Stimulated activated memory B cell treated with anti-CD40 and anti-IgM and Interleukin-4, amounts not matched to agents 10 μg/mL and 1 μg/mL and 100 μg/mL, for 72 hours (primary cell): Measurements from ENCODE around the gene SDHA.
A peak's percentile ranks its signal among the peaks of the same experiment; 100 is the strongest.
"Not testable (repeated sequence)": the region's sequence is repeated elsewhere in the genome, so short reads cannot be mapped to it uniquely, and the experiment has no call there.

Experiments used
- ATAC-seq: fragments of 150-1000 bp; cut with Tn5 transposase; 2 replicates; pipeline ENCODE4 v1.10.0; 2021
- H3K27ac Mint-ChIP-seq: one replicate; pipeline ENCODE4 v1.8.0; 2022; ENCODE audit warnings: mild to moderate bottlenecking, mixed read lengths
- H3K27me3 Mint-ChIP-seq: one replicate; pipeline ENCODE4 v1.8.0; 2022; ENCODE audit warnings: mixed read lengths
- H3K36me3 Mint-ChIP-seq: one replicate; pipeline ENCODE4 v1.8.0; 2022; ENCODE audit warnings: mixed read lengths
- H3K4me1 Mint-ChIP-seq: one replicate; pipeline ENCODE4 v1.8.0; 2022; ENCODE audit warnings: mixed read lengths
- H3K4me3 Mint-ChIP-seq: one replicate; pipeline ENCODE4 v1.8.0; 2022; ENCODE audit warnings: mild to moderate bottlenecking, moderate library complexity, mixed read lengths
- H3K9me3 Mint-ChIP-seq: one replicate; pipeline ENCODE4 v1.8.0; 2022; ENCODE audit warnings: mixed read lengths

Gene SDHA

DNA sequence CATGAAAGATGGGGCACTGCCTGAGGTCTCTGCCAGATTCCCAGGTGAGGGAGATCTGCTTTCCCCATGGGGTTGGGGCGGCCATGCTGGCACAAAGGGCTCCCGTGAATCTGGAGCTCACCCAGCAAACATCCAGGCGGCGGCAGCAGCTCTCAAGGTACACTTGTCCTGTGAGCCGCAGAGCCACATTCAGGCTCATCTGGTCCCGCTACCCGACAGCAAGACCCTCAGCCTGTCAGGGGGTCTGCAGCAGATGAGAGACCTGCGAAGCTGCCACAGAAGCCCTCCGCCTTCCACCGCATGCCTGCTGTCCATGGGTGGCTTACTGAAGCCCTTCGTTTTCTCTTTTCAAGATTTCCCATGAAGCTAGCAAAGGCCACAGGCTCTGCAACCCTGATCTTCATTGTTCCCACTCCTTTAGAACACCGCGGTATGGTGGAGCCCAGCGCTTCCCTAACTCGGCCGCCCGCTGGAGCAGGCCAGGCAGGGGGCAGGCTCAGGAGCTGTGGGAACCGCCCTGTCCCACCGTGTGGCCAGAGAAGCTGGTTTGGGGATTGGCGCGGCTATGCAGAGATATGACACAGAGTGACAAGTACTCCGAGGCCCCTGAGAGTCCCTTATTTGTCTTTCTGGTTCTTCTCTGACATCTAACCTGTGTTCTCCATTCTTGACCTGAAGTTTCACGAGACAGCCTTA, 18.0 kb upstream of the SDHA start:
- Mint-ChIP-seq H3K4me1 (peaks cover 26% of the 10 kb centered on the region), H3K4me3 (no peak overlapping the region), H3K36me3 (peaks cover 31% of the 10 kb centered on the region), H3K9me3 (no peaks in the 10 kb centered on the region), H3K27ac (no peak overlapping the region), H3K27me3 (no peaks in the 10 kb centered on the region)
- ATAC-seq = no peak

DNA sequence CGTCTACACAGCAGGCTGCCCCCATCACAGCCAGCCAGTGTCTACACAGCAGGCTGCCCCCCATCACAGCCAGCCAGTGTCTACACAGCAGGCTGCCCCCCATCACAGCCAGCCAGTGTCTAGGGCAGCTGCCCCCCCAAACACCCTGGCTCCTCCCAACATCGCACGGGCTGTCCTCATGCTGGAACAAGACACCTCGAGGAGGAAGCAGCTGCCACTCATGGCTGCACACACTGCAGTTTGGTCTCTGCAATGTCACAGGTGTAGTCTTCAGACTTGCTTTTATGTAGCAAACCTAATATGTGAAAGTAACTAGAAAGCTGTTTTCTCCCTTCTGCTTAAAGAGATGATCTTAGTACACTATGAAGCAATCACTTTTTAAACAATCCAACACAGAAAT, 17.1 kb upstream of the SDHA start:
- H3K27me3 Mint-ChIP-seq = no peaks in the 10 kb centered on the region
- H3K36me3 Mint-ChIP-seq = peaks cover 40% of the 10 kb centered on the region
- no peaks in the 10 kb centered on the region for H3K9me3 Mint-ChIP-seq
- ATAC-seq = no peak
- no peak overlapping the region for H3K27ac Mint-ChIP-seq
- peaks cover 19% of the 10 kb centered on the region for H3K4me1 Mint-ChIP-seq
- H3K4me3 Mint-ChIP-seq = no peak overlapping the region

DNA sequence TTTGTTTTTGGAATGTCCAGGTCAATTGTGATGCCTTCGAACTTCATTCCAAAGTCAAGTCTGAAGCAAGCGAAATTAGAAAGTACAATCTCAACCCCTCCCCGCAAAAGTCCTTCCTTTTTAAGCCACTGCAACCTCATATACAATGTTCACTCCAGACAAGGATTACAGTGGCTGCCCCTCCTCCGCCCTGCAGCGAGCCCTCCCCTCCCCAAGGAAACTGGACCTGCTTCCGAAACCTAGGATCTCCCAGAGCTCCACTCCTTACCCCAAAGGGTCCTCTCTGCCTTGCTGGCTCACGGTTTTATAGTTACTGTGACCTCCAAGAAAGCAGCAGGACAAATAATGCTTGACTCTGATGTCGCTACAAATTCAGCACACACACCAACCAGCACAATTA, 16.4 kb upstream of the SDHA start:
- H3K36me3 Mint-ChIP-seq = peaks cover 45% of the 10 kb centered on the region
- no peaks in the 10 kb centered on the region for H3K9me3 Mint-ChIP-seq
- no peak overlapping the region for H3K27ac Mint-ChIP-seq
- ATAC-seq = no peak
- H3K4me3 Mint-ChIP-seq = no peak overlapping the region
- H3K27me3 Mint-ChIP-seq = no peaks in the 10 kb centered on the region
- peaks cover 19% of the 10 kb centered on the region for H3K4me1 Mint-ChIP-seq

DNA sequence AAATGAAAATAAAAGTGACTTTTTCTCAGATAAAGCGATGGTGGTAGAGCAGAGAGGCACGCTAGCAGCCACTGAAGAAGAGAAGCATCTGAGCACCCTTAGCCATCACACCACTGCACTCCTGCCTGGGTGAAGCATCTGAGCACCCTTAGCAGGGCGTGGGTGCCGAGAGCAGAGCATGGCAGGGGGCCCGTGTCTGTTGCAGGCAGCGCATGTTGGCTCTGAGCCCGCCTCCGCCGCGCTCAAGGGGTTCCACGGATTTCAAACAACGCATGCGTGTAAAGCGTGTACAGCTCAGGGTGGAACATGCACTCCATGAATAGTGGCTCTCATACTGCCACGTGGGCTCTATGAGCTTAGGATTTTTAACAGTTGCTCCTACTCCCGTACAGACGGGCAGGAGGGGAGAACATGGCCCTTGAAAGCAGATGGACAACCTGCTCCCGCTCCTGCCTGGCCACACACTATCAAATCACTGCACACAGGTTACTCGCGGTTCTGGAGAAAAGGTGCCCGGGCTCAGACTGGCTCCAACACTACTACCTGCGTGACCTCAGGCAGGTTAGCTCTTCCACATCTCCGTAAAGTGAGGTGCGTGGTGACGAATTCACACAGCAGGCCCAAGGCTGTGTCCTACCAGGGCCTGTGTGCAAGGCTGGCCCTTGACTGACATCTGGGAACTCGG, 14.7 kb upstream of the SDHA start:
- H3K4me1 Mint-ChIP-seq = peaks cover 19% of the 10 kb centered on the region
- peaks cover 60% of the 10 kb centered on the region for H3K36me3 Mint-ChIP-seq
- no peaks in the 10 kb centered on the region for H3K27me3 Mint-ChIP-seq

DNA sequence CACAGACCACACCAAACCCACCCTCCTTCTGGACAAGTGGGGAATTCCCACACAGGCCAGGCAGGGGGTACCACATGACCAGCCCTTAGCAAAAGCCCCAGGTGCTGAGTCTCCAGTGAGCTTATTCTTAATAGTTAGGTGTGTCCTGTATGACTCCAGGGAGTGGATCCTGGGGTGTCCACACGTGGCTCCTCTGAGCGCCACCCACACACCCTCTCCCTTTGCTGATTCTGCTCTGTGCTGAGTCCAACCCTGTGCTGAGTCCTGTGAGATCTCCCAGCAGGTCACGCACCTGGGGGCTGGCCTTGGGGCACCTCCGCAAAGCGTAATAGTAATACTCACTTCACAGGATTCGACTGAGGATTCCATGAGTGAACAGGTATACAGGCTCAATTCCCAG, 14.1 kb upstream of the SDHA start:
- H3K4me1 Mint-ChIP-seq = peaks cover 19% of the 10 kb centered on the region
- no peaks in the 10 kb centered on the region for H3K27me3 Mint-ChIP-seq
- ATAC-seq = no peak
- H3K4me3 Mint-ChIP-seq = no peak overlapping the region
- H3K9me3 Mint-ChIP-seq = no peaks in the 10 kb centered on the region
- H3K27ac Mint-ChIP-seq = no peak overlapping the region
- H3K36me3 Mint-ChIP-seq = peaks cover 60% of the 10 kb centered on the region

More for the DNA sequence above, 14.7 kb upstream of the SDHA start:
- no peak for ATAC-seq
- H3K9me3 Mint-ChIP-seq = no peaks in the 10 kb centered on the region
- H3K4me3 Mint-ChIP-seq = no peak overlapping the region
- H3K27ac Mint-ChIP-seq = no peak overlapping the region

DNA sequence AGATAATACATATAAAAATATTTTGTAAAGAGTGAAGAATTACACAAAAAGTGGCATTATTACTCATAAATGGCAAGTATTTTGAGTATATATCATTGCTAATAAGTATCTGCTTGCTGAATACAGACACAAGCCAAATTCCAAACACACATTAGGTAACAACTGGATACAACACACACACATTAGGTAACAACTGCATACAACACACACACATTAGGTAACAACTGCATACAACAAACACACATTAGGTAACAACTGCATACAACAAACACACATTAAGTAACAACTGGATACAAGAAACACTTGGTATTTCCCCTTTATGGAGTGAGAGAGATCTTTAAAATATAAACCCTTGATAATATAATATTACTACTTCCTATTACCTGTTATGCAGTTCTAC, 13.7 kb upstream of the SDHA start:
- Mint-ChIP-seq H3K4me1 (peaks cover 21% of the 10 kb centered on the region), H3K4me3 (no peak overlapping the region), H3K9me3 (no peaks in the 10 kb centered on the region), H3K27ac (no peak overlapping the region), H3K36me3 (peaks cover 60% of the 10 kb centered on the region), H3K27me3 (no peaks in the 10 kb centered on the region)
- no peak for ATAC-seq

DNA sequence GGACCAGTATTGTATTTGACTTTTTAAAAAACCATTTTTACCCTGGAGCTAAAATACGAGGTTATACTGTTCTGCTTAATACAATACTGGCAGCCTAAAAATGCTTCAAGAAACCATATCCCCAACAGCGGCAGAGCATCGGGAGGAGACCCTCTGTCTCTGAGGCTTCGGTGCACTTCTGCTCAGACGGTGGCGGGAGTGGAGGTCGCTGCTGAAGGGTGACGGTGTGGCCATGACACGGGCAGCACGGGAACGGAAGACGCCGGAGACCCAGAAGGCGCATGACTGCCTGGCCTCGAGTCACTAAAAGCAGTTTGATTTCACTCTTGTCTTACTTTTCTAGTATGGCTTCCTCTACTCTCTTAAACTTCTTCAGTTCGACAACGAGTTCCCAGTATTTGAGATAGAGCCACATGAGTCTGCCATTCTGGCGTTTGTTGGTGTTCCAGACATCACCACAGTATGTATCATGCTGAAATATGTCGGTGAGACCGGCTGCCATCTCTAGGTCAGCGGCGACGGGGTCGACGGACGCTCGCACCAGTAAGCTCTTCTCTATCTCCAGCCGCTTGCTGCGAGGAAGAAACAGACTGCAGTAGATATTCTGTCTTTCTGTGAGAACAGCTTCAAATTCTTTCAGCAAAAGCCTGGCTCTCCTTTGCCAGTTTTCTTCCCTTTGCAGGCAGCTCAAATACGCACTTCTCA, 13.0 kb upstream of the SDHA start:
- H3K36me3 Mint-ChIP-seq = peaks cover 60% of the 10 kb centered on the region
- H3K9me3 Mint-ChIP-seq = no peaks in the 10 kb centered on the region
- no peak for ATAC-seq
- peaks cover 28% of the 10 kb centered on the region for H3K4me1 Mint-ChIP-seq
- no peak overlapping the region for H3K4me3 Mint-ChIP-seq
- no peaks in the 10 kb centered on the region for H3K27me3 Mint-ChIP-seq
- H3K27ac Mint-ChIP-seq = no peak overlapping the region

DNA sequence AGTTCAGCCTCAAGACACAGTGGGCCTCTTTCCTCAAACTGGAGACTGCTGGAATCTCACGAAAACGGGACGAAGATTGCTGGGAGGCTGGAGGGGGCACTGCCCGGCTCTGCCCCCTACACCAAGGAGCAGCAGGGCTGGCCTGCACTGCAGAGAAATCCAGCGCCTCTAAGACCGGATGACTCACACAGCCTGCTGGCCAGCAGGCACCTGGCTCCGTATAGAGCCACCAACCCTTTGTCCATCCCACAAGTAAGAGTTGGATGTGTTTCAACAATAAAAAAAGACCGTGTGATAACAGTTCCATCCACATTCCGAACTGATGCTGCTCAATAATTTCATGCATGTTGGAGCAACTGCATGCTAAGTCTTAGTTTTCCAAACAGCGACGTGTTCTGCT, 11.7 kb upstream of the SDHA start:
- Mint-ChIP-seq H3K9me3 (no peaks in the 10 kb centered on the region), H3K27me3 (no peaks in the 10 kb centered on the region), H3K4me1 (peaks cover 21% of the 10 kb centered on the region), H3K36me3 (peaks cover 60% of the 10 kb centered on the region), H3K27ac (no peak overlapping the region), H3K4me3 (no peak overlapping the region)
- no peak for ATAC-seq

DNA sequence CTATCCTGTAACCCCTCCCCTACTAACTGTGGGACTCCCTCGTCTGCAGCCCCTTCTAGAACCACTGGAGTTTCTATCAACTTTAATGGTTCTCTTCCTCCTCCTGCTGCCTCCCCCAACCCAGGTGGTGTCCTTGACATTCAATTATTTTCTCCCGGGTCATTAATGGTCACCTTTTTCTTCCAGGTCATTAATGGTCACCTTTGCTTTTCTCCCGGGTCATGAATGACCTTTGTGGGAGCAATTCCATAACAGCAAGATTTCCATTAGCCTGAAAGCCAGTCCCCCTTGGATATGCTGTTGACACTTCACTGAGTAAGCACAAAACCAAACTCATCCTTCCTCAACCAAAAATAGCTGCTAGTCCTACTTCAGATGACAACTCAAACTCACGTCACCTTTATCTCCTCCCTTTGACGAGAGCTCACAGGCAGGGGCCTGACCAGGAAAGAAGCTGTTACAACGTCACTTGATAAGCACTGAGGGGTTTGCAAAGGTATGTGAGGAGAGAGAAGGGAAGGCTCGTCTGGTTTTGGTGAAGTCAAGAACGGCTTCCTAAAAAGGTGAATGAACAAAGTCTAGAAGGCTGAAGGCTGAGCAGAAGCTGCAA, 11.1 kb upstream of the SDHA start:
- Mint-ChIP-seq H3K27ac (no peak overlapping the region), H3K4me1 (peaks cover 14% of the 10 kb centered on the region), H3K36me3 (peaks cover 56% of the 10 kb centered on the region), H3K9me3 (no peaks in the 10 kb centered on the region), H3K4me3 (no peak overlapping the region), H3K27me3 (no peaks in the 10 kb centered on the region)
- ATAC-seq = no peak

DNA sequence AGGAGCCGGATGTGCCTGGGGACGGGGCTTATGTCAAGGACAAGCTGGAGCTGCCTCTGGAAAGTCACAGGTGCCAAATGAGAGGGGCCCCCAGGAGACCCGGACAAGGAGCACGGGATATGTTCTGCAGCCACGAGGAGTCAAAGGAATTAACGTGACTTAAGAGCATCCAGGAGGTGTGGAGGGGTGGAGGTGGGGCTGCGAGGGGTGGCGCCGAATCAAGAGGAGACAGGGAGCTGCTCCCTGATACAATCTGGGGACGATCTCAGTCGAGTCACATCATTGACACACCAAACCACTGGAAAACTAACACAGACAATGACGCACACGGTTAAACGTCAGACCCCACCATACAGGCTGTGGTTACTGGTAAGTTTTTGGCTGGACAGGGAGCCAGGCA, 10.5 kb upstream of the SDHA start:
- ATAC-seq = no peak
- Mint-ChIP-seq H3K9me3 (no peaks in the 10 kb centered on the region), H3K27ac (no peak overlapping the region), H3K36me3 (peaks cover 51% of the 10 kb centered on the region), H3K4me1 (peaks cover 13% of the 10 kb centered on the region), H3K27me3 (no peaks in the 10 kb centered on the region), H3K4me3 (no peak overlapping the region)

DNA sequence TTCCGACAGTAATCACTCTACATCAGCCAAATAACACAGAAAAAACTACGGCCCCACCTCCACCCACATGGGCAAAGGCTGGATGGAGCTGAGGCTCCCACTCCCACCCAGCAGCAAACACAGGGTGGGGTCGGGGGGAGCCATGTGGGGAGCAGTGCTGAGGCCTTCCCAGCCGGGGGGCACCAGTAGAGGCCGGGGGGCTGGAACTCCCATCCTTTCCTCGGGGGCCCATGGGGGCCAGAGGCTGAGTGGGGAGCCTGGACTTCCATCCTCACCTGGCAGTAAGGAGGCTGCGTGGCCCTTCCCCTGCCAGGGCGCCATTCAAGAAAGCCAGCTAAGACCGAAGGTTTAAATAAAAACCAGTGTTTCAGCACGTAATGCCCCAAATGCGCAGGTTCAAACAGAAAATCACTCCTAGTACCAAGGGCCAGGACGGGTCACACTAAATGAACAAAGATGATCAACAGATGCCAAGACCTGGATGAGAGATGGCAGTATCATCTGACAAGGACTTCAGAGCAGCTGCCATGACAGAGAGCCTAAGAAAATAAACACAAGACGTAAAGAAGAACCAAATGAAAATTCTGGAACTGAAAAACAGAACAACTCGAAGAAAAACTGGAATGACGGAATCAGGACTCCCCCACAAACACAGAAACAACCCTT, 9.5 kb upstream of the SDHA start:
- Mint-ChIP-seq H3K36me3 (peaks cover 43% of the 10 kb centered on the region), H3K9me3 (no peaks in the 10 kb centered on the region), H3K4me1 (peaks cover 16% of the 10 kb centered on the region), H3K27ac (no peak overlapping the region), H3K4me3 (no peak overlapping the region), H3K27me3 (no peaks in the 10 kb centered on the region)
- no peak for ATAC-seq

DNA sequence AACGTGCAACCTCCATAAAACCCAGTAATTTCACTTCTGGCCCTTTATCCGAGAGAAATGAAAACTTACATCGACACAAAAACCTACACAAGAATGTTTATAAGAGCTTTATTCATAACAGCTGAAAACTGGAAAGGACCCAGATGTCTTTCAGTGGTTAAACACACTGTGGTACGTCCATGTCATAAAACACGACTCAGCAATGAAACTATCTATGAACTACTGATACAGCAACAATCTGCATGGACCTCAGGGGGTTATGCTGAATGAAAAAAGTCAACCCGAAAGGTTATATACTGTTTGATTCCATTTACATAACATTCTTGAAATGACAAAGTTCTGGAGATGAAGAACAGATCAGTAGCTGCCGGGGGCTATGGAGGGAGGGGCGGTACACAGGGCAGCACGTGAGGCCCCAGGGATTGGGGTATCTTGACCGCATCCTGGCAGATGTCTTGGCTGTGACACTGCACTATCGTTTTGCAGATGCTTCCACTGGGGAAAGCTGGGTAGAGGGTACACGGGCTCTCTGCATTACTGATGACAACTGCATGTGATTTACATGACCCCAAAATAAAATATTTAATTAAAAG, 4.2 kb upstream of the SDHA start:
- H3K4me1 Mint-ChIP-seq = peaks cover 54% of the 10 kb centered on the region
- H3K27ac Mint-ChIP-seq = peak overlapping the region; percentile 69
- no peak overlapping the region for H3K4me3 Mint-ChIP-seq

DNA sequence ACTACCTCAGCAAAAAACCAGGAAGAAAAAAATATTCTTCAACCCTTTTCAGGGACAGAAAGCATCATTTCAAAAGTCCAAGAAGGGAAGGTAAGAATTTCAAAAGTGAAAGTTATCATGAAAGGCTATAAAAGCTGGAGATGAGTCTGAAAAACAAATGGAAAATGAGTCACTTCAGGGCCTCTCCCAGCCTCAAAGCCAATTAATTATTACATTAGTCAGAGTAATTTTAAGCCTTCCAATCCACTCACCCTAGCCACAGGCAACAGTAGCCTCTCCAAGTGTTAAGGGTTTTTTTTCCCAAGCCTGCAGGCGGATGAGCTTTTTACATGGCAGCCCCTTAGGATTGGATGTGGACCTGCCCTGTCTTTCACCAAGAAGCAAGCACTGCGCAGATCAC, 2.9 kb upstream of the SDHA start:
- peaks cover 20% of the 10 kb centered on the region for H3K36me3 Mint-ChIP-seq
- H3K4me3 Mint-ChIP-seq = peak overlapping the region; percentile 23
- H3K27me3 Mint-ChIP-seq, H3K9me3 Mint-ChIP-seq, ATAC-seq: not testable (repeated sequence)
- H3K27ac Mint-ChIP-seq = peak overlapping the region; percentile 69
- peaks cover 57% of the 10 kb centered on the region for H3K4me1 Mint-ChIP-seq

More for the DNA sequence above, 4.2 kb upstream of the SDHA start:
- Mint-ChIP-seq H3K9me3 (no peaks in the 10 kb centered on the region), H3K36me3 (peaks cover 20% of the 10 kb centered on the region), H3K27me3 (no peaks in the 10 kb centered on the region)
- no peak for ATAC-seq

DNA sequence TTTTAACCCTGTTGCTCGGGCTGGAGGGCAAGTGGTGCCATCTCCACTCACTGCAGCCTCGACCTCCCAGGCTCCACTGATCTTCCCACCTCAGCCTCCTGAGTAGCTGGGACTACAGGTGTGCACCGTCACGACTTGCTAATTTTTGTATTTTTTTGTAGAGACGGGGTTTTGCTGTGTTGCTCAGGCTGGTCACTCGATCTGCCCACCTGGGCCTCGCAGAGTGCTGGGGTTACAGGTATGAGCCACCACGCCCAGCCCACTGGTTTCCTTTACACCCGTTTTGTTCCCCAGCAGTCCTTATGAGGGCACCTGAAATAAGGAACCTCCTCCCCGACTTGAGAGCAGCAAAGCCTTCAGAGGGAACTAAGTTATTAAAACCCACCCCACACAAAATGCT, 2.0 kb upstream of the SDHA start:
- not testable (repeated sequence) for H3K27me3 Mint-ChIP-seq, ATAC-seq, H3K9me3 Mint-ChIP-seq
- peaks cover 62% of the 10 kb centered on the region for H3K4me1 Mint-ChIP-seq
- peaks cover 20% of the 10 kb centered on the region for H3K36me3 Mint-ChIP-seq
- peak overlapping the region; percentile 61 for H3K4me3 Mint-ChIP-seq
- H3K27ac Mint-ChIP-seq = peak overlapping the region; percentile 69
